Measurements from ENCODE around the gene BTBD19.
"Not testable (repeated sequence)": the region's sequence is repeated elsewhere in the genome, so short reads cannot be mapped to it uniquely, and the experiment has no call there.

The BTBD19 gene, protein sequence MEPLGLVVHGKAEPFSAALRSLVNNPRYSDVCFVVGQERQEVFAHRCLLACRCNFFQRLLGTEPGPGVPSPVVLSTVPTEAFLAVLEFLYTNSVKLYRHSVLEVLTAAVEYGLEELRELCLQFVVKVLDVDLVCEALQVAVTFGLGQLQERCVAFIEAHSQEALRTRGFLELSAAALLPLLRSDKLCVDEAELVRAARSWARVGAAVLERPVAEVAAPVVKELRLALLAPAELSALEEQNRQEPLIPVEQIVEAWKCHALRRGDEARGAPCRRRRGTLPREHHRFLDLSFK

DNA sequence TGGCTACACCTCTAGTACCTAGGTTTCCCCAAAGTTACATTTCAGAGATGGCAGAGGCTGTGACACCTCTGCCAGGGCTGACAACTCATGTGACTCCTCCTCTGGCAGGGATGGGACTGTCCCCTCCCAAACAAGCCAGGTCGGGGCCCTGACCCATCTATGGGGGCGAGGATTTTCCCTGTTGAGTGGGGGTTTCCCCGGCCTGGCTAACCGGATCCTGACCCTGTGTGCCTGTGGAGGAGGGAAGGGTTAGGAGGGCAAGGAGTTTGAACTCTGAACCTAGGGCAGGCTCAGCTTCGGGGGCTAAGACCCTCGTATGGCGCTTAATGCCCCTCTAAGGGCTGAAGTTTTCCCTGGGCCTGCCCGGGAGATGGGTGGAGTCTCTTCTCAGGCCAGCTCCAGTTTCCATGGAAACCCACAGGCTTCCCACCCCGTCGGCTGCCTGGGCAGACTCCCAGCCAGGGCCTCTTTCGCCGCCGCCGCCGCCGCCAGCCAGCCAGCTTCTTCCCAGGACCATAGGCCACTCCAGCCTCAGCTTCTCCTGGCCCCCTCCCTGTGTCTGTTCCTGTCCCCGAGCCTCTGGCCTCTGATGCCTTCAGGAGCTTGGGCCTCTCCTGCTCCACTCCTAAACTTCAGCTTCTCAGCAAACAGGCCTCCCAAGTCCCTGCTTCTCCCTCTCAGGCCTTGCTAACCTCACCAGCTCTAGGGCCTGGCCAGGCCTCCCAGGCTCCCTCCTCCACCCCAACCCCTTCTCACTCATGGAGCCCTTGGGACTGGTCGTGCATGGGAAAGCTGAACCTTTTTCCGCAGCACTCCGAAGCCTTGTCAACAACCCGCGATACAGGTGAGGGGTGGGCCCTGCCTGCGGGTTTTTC is at the start of gene BTBD19:
BTBD19 (plus strand) TSS at position 461 of the 875 bp plus-strand sequence; CDS start at position 759, 298 bp downstream.
- DNase-seq, result no peak

DNA sequence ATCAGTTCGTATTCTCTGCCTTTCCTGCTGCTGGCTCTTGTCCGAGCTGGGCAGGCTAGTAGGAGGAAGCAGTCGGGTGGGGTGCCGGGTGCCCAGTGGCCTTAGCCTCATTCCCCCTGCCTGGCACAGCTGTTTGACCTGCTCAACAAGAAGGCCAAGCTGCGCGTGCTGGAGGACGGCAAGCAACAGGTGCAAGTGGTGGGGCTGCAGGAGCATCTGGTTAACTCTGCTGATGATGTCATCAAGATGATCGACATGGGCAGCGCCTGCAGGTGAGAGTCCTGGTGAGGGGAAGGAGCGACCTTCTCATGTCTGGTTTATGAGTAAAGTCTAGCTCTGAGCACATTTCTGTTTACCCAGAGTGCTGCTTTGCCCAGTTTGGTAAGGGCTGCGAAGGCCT is 49.2 kb upstream of the BTBD19 start:
- DNase-seq, result no peak

DNA sequence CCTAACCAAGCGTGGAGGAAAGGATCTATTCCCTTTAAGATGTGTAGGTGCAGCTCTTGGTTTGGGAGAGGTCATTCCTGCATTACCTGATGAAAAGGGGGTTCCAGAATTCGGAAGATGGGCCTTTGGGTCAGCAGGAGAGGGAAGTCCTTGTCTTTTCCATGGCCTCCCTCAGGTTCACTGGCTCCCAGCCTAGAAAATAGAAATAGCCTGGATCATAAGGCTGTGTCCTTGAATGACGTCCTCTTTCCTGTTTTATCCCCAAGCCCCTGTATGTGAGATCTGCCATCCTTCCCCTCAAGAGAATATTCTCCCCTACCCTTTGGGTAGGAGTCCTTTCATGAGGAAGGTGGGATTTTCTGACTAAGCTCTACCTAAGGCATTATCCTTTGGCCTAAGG is 47.4 kb upstream of the BTBD19 start:
- DNase-seq, result no peak

DNA sequence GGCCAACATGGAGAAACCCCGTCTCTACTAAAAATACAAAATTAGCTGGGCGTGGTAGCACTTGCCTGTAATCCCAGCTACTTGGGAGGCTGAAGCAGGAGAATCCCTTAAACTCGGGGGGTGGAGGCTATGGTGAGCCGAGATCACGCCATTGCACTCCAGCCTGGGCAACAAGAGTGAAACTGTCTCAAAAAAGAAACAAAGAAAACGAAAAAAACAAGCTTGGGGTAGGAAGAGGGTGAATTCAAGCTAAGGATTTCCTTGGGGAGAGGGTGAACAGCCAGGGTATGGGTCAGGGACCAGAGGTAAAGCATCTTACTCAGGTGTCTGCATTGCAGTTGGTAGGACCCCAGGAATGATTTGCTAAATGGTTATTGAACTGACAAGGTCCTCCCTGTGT is 41.9 kb upstream of the BTBD19 start:
- DNase-seq, result not testable (repeated sequence)

DNA sequence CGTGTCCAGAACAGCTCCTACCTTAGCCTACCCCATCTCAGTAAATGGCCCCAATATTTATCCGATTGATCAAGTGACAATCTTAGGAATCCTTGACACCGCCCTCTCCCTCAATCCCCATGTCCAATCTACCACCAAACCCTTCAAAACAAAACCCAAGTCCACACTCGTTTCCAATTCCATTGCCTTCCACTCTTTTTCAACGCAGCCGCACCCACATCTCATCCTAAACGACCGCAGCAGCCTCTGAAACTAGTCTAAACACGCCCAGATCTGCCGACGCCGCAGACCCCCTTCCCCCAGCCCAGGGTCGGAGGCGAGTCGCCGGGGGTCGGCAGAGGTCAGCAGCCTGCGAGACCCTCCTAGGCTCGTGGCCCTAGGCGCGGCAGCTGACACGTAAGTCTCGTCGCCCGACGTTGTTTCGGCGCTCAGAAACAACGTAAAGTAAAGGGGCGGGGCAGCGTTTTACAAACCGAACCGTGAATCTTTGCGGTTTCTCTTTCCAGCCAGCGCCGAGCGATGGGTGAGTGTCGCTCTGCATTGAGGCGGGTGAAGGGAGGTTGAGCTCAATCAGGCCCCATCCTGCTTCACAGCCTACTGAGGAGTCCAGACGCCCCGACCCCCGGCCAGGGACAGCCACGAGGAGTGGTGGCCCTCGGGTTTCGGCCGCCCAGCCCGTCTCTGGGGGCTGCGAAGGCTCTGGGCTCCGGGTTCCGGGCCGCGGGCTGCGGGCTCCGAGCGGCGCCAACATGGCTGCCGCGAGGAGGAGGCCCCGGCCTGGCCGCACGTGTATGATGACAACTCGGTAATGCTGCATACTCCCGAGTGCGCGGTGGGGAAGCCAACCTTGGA is 33.0 kb upstream of the BTBD19 start, which contains the start of gene RPS8:
RPS8 (plus strand) TSS at position 463 of the 852 bp plus-strand sequence; CDS start at position 520, 57 bp downstream.
- peak; percentile 95 for DNase-seq

DNA sequence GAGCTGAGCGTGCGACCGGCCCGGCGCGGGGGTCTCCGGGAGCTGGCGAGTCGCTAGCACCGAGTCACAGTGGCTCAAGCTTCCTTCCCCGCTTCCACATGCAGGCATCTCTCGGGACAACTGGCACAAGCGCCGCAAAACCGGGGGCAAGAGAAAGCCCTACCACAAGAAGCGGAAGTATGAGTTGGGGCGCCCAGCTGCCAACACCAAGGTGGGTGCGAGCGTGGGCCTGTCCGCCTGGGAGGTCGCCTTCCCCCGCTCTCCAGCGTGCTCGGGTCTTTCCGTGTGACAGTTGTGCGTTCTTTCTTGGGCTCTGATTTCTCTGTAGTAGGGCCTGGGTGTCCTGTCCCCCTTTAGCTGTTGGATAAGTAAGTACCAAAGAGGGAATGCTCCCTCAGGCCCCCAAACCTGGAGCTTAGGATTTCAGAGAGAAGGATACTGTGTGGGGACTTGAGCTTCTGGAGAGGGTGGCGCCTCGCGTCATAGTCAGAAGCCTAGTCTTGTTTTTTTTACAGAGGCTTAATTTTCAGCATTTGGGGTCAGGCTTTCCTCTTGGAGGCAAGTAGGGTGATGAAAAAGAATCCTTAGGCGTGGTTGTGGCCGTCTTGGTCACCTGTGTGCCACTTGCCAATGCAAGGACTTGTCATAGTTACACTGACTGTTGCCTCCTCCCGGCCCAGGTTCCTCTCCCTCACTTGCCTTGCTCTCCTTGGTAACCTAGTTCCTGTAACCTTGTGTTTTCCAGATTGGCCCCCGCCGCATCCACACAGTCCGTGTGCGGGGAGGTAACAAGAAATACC is 32.2 kb upstream of the BTBD19 start:
- DNase-seq, result no peak

DNA sequence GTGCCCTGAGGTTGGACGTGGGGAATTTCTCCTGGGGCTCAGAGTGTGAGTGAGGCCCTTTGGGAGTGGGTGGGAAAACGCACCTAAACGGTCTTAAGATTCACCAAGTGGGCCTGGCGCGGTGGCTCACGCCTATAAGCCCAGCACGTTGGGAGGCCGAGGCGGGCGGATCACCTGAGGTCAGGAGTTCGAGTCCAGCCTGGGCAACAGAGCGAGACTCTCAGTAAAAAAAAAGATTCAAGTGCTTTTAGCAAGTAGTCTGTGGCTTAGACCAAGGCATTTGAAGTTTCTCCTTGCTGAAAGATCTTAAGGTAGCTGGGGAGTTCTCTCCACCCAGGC is 31.6 kb upstream of the BTBD19 start:
- no peak for DNase-seq

DNA sequence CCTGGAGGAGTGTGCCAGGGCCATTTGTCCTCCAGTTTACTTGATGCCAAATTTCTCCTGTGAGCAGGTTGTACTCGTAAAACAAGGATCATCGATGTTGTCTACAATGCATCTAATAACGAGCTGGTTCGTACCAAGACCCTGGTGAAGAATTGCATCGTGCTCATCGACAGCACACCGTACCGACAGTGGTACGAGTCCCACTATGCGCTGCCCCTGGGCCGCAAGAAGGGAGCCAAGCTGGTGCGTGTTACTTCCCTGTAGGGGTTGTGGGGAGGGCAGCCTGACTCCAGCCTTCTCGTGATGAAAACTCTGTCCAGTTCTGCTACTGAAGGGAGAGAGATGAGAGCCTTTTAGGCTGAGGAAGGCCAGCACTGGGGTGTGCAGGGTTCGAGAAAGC is 30.8 kb upstream of the BTBD19 start:
- no peak for DNase-seq

DNA sequence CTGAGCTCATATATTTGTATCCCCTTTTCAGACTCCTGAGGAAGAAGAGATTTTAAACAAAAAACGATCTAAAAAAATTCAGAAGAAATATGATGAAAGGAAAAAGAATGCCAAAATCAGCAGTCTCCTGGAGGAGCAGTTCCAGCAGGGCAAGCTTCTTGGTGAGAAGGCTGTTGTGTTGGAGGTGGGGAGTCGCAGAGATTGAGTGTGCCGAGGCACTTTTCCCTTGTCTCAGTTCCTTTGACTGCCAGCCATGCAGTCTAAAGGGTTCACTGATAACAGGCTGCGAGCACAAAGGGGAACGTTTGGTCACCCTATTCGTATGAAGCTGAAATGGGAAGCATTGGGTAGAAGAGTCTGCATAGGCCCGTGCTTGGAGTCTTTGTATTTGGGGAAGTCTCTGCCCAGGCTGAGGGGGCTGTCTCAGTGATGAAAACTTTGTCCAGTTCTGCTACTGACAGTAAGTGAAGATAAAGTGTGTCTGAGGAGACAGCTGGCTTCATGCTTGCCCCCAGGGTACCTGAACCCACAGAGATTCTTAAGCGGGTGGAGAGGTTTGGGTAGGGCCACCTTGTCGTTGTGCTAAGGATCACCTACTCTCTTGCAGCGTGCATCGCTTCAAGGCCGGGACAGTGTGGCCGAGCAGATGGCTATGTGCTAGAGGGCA is 30.2 kb upstream of the BTBD19 start:
- DNase-seq, result no peak

DNA sequence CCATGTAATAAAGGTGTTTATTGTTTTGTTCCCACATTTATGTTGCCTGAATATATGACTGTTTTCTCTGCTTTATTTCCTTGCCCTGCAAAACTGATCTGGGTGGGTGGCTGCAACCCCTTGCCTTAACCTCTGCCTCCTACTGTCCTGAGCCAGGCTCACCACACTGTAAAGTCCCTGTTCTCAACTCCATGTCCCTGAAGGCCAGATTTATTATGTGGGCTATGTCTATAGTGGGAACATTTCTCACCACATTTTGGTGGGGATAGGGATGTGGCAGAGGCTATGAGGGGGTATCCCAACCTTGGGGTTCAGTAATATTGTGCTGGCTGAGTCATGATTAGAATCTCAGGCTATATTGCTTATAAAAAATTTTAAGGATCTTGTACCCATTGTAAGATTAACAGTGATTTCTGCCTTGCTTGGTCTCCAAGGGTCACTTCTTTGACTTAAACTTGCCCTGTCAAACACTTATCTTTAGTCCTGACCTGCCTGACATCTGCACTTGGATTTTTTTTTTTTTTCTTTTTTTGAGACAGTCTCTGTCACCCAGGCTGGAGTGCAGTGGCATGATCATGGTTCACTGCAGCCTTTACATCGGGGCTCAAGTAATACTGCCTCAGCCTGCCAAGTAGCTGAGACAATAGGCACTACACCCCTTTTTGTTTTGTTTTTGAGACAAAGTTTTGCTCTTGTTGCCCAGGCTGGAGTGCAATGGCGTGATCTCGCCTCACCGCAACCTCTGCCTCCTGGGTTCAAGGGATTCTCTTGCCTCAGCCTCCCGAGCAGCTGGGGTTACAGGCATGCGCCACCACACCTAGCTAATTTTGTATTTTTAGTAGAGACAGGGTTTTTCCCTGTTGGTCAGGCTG is 29.4 kb upstream of the BTBD19 start:
- DNase-seq, result no peak

DNA sequence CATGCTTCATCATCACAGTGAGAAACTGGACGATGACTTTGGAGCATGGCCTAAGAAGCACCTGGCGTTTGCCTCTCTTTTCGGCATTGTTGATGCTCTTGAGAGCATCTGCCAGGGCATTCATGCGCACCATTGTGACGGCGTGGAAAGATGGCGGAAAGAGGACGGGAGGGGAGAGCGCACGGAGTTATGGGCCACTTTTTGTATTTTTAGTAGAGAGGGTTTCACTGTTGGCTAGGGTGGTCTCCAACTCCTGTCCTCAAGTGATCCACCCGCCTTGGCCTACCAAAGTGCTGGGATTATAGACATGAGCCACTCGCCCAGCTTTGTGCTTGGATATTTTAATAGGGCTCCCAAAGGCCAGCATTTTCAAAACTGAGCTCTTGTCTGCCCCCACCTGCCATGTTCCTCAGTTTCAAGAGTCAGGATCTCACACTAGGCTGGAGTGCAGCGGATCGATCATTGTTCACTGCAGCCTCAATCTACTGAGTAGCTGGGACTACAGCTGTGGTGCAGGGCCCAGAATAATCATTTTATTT is 27.7 kb upstream of the BTBD19 start:
- DNase-seq, result no peak

DNA sequence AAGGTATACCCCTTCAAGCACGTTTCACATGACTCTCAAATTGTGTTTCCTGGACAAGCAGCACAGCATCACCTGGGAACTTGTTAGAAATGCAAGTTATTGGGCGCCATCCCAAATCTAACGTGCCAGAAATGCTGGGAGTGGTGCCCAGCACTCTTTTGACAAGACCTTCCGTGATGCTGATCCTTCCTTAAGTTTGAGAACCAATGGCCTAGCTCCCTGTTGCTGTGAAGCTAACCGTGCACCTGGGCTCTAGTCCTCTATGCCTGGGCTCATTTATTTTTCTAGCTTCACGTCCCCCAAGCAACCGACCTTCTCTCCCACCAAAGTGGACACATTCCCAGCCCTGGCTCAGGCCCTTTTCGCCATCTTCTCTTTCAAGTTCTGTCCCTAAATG is 24.6 kb upstream of the BTBD19 start:
- DNase-seq, result no peak

DNA sequence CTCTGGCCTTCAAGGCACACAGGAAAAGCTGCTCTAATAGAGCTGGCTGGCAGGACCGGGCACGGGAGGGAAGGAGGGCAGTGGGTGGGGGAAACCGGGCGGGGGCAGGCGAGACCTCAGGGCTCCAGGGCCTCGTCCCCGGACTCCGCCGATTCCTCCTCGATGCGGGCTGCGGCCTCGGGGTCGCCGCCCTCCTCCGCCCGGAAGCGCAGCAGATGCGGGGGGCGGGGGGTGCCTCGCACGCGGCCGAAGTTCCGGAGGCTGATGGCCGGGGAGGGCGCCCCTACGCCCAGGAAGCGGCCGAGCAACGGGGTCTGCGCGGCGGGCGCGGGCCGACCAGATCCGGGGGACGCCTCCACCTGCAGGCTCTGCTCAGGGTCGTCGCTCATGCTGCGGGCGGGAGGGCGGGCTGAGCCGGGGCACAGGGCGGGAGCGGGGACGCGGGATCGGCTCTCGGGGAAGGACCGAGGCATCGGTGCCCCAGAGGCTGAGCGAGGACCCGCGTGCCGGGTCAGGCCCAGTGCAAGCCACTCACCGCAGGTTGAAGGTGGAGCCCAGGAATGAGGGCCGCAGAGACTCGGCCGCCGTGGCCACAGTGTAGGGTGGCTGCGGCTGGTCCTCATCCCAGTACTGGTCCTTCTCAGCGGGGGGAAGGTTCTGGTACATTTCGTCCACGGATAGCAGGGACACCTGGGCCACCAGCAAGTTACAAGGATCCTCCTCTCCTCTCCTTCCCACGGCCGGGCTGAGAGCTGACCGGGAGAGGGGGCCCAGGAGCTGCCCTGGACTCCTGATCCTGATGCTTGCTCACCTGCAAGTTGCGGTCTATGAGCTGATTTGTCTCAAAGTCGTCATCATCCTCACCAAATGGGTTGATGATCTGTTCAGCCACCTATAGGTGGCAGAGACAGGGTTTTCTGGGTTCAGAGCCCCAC is 24.0 kb upstream of the BTBD19 start:
- no peak for DNase-seq

DNA sequence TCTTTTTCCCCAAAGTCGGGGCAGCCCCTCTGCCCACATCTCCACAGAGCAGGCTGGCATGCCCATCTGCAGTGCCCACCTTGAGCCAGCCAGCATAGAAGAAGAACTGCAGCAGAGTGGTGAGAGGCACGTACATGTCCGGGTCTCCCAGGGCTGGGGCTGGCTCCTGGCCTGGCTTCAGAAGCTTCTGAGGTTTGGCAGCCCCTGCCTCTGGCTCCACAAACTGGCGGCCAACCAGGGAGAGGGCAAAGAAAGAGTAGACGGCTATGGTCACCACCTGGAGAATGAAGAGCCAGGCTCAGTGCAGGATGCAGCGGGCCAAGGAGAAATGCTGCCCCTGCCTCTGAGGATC is 23.3 kb upstream of the BTBD19 start:
- no peak for DNase-seq

DNA sequence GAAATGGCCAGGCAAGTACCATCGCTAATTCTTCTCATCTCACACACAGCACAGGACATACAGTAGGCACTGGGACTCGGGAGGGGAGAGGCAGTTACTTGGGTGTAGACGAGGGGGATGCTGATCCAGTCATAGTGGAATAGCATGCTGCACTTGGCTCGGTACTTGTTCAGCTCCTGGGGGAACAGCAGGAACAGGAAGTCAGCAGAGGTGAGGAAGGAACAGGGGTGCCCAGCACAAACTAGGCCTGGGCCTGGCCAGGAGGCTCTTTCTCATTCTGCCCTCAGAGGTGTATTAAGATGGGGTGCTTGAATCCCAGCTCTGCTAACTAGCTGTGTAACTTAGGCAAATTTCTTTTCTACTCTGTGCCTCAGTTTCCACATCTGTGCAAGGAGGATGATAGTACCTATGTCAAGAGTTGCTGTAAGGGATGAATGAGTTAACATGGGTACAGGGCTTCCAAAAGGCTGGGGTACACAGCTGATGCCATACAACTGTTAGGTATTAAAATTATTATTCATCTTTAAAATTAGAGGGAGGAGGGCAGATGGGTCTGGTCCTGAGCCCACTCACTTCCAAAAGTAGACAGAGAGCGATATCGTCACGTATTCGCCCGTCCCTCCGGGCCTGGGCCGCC is 22.7 kb upstream of the BTBD19 start:
- no peak for DNase-seq

DNA sequence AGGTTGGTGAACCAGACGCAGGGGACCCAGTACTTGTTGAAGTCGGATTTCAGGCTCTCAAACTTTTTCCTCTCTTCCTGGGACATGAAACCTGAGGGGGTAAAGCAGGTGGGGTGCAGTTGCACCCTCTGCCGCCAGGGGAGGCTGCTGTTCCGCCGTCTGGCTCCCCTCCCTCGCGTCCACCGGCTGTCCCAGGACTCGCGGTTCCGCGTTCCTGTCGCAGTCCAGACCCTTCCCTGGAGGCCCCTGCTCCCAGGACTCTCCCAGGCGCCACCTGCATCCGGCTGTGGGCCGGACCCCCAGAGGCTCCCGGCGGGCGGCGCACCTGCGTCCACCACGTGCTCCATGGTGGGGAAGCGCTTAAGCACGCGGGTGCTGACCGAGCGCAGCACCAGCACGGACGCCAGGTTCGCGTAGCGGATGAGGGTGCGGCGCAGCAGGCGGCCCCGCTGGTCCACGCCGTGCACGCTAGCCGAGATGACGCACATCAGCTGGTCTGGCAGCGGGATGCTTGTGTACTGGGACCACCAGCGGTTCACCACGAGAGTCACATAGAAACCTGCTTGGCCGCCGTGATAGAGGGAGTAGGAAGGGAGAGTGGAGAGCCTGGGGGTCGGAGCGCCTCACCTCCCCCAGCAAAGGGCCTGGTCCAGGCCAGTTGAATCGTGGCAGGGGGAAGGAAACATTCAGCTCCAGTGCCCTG is 22.0 kb upstream of the BTBD19 start:
- DNase-seq, result no peak

DNA sequence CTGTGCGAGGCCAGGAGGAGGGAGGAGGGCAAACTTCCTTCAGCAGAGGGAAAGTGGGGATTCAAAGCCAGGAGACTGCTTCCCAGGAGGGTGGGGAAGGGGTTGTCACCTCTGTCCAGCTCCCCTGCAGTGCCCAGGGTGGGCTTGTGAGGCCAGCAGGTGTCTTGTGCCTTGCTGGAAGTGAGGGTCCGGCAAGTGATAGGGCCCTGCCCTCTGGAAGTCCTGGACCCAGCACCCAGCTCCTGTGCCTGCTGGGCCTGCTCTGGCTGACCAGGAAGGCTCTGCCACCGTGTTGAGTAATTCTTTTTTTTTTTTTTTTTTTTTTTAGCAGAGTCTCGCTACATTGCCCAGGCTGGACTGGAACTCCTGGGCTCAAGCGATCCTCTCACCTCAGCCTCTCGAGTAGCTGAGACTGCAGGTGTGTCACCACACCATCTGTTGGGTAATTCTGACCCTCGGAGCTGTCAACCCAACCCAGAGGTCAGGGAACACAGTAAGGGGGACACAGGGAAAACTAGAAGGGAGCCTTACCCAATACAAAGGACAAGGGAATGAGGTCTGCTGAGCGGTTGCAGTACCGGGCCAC is 21.4 kb upstream of the BTBD19 start:
- no peak for DNase-seq

DNA sequence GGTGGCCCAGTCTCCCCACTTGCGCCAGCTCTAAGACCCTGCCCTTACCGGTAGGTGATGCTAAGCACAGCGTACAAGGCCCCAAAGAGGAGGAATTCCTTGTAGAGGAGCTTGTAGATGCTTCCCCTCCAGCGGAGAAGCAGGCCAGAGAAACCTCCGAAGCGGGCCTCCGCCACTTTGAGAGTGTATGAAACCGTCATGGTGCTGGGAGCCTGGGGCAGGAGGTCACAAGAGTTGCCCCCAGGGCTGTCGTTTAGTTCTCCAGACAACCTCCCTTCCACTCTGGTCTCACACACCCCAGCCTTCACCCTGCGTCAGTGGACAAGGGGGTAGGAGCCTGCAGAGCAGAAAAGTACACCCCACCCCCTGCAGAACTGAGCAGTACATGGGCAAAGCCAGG is 20.8 kb upstream of the BTBD19 start:
- no peak for DNase-seq
